GM12872 (cell line): Measurements from ENCODE around the gene CD55.

ENCODE experiments used
- CTCF ChIP-seq: IDR thresholded peaks from 3 replicates; pipeline ENCODE4 v1.5.1; 2011; ENCODE audit warnings: low read depth, mild to moderate bottlenecking, low read length, moderate library complexity; ENCODE audit not compliant: insufficient read depth

CD55 gene

GRCh38 chr1:207366022-207366421 is 44.5 kb downstream of the CD55 start:
- no peak for TF ChIP-seq CTCF

- no peak for TF ChIP-seq CTCF
Measured at GRCh38 chr1:207388721-207389120, 67.2 kb downstream of the CD55 start.

GRCh38 chr1:207389728-207390464 is 68.4 kb downstream of the CD55 start:
- no peak for TF ChIP-seq CTCF

- no peak for TF ChIP-seq CTCF
Measured at GRCh38 chr1:207393610-207394009, 72.1 kb downstream of the CD55 start.

- TF ChIP-seq CTCF: no peak
Measured at GRCh38 chr1:207396168-207396746, 74.8 kb downstream of the CD55 start.

GRCh38 chr1:207397525-207397926 is 76.0 kb downstream of the CD55 start:
- no peak for TF ChIP-seq CTCF

GRCh38 chr1:207398986-207399385 is 77.5 kb downstream of the CD55 start:
- TF ChIP-seq CTCF: no peak
